ENCODE measurements around the gene GUK1. TPM values are rescaled to one million over a fixed set of nuclear protein-coding genes. Genes with fewer than 3 reads are reported as not detected.

The GUK1 gene
- total and polyA plus RNA-seq, 2 of the 8 experiments (the other 6 are each of a cell fraction or from before 2014, with no cell fraction given): 68.5 to 183 TPM

DNA sequence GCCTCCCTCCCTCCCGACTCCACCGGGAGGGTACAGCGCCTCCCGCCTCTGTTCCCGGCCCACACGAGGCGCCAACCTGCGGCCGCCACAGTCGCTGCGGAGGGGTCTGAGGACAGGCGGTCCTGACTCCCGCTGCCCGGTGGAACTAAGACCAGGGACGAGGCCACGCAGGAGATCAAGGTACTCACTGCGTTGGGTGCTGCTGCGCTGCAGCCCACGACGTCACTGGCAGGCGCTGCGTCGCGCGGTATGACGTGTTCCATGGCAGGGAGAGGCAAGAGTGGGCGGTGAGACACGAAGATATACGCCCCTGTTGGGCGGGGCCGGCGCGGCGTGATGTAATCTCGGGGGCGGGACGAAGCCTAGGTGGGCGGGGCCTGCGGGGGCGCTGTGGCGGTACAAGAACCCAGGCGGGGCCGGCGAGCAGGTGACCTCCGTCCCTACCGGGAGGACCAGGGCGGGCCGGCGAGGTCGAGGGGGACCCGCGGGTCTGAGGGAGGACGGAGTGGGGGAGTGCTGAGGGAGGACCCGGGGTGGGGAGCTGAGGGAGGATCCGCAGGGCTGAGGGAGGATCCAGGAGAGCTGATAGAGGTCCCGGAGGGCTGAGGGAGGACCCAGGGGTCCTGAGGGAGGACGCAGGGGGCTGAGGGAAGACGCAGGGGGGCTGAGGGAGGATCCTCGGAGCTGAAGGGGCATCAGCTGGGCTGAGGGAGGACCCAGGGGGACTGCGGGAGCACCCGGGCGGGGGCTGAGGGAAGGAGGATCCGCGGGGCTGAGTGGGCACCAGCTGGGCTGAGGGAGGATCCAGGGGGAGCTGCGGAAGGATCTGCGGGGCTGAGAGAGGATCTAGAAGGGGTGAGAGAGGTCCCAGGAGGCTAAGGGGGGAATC is 30.8 kb upstream of the GUK1 start, which contains the start of gene MRPL55 (continued):
- peak; percentile 89; the same call in 1 of the 2 replicates for TF ChIP-seq EGR1 (IDR thresholded peaks at IDR 0.05; ENCODE audit: borderline replicate concordance, low read depth, low read length)
- TF ChIP-seq SP2 (IDR thresholded peaks at IDR 0.05; ENCODE audit: low read length): no peak
- no peak for TF ChIP-seq SIX5 (IDR thresholded peaks at IDR 0.05; ENCODE audit: low read depth, low read length)
- peak; percentile 92 for TF ChIP-seq ASH2L (IDR thresholded peaks at IDR 0.05; ENCODE audit: low read length)
- peak; percentile 90 for TF ChIP-seq SRF (IDR thresholded peaks at IDR 0.05; ENCODE audit: low read depth, low read length)
- TF ChIP-seq, protein P1, sequence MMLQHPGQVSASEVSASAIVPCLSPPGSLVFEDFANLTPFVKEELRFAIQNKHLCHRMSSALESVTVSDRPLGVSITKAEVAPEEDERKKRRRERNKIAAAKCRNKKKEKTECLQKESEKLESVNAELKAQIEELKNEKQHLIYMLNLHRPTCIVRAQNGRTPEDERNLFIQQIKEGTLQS (IDR thresholded peaks at IDR 0.05; ENCODE audit: insufficient read depth, low read depth, low read length): peak; percentile 96
- 0 out of 2 replicates have a peak, but pooled peaks have one; percentile 39 for TF ChIP-seq JUND (IDR thresholded peaks at IDR 0.05; ENCODE audit: low read length)
- TF ChIP-seq, protein P2, sequence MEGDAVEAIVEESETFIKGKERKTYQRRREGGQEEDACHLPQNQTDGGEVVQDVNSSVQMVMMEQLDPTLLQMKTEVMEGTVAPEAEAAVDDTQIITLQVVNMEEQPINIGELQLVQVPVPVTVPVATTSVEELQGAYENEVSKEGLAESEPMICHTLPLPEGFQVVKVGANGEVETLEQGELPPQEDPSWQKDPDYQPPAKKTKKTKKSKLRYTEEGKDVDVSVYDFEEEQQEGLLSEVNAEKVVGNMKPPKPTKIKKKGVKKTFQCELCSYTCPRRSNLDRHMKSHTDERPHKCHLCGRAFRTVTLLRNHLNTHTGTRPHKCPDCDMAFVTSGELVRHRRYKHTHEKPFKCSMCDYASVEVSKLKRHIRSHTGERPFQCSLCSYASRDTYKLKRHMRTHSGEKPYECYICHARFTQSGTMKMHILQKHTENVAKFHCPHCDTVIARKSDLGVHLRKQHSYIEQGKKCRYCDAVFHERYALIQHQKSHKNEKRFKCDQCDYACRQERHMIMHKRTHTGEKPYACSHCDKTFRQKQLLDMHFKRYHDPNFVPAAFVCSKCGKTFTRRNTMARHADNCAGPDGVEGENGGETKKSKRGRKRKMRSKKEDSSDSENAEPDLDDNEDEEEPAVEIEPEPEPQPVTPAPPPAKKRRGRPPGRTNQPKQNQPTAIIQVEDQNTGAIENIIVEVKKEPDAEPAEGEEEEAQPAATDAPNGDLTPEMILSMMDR (IDR thresholded peaks at IDR 0.05; ENCODE audit: control extremely low read depth in 1 of 3, insufficient read depth in 1 of 3, low read depth in 1 of 3, low read length in 3 of 3): no peak
- TF ChIP-seq RBBP5 (IDR thresholded peaks at IDR 0.05; ENCODE audit: borderline replicate concordance, low read depth, low read length): 0 out of 2 replicates have a peak, but pooled peaks have one; percentile 65
- no peak for TF ChIP-seq EZH2 (IDR thresholded peaks at IDR 0.05; ENCODE audit: low read depth, low read length, severe bottlenecking)
- TF ChIP-seq TAF7 (optimal IDR thresholded peaks at IDR 0.05; ENCODE audit: borderline replicate concordance, low read depth, low read length): peak; percentile 65
- TF ChIP-seq, protein P3, sequence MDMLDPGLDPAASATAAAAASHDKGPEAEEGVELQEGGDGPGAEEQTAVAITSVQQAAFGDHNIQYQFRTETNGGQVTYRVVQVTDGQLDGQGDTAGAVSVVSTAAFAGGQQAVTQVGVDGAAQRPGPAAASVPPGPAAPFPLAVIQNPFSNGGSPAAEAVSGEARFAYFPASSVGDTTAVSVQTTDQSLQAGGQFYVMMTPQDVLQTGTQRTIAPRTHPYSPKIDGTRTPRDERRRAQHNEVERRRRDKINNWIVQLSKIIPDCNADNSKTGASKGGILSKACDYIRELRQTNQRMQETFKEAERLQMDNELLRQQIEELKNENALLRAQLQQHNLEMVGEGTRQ (IDR thresholded peaks at IDR 0.05; ENCODE audit: low read length): peak; percentile 16; the same call in 1 of the 2 replicates
- no peak for TF ChIP-seq RNF2 (IDR thresholded peaks at IDR 0.05; ENCODE audit: borderline replicate concordance, low read depth, low read length, missing control alignments, poor library complexity, severe bottlenecking)
- peak; percentile 67; the same call in 1 of the 2 replicates for TF ChIP-seq KDM1A (IDR thresholded peaks at IDR 0.05; ENCODE audit: borderline replicate concordance, low read length)
- TF ChIP-seq CBX5 (IDR thresholded peaks at IDR 0.05; ENCODE audit: low read depth, low read length): no peak
- TF ChIP-seq RXRA (IDR thresholded peaks at IDR 0.05; ENCODE audit: insufficient read depth, low read depth, low read length): no peak
- TF ChIP-seq JUN (IDR thresholded peaks at IDR 0.05; ENCODE audit: low read depth, low read length): 0 out of 2 replicates have a peak, but pooled peaks have one; percentile 1
- TF ChIP-seq BACH1 (IDR thresholded peaks at IDR 0.05; ENCODE audit: low read length): no peak
- no peak; the same call in 1 of the 2 replicates for TF ChIP-seq CHD2 (IDR thresholded peaks at IDR 0.05; ENCODE audit: low read length)
